GM12865 (cell line): ENCODE measurements around the gene CLEC3A.

ENCODE experiments used
- DNase-seq: peaks from one replicate; pipeline ENCODE4 v3.0.0; 2010; ENCODE audit warnings: low read depth
- H3K4me3 ChIP-seq: 2 replicates; pipeline ENCODE4 v1.5.1; 2011; ENCODE audit warnings: mild to moderate bottlenecking, low read depth, low read length, control low read depth
- CTCF ChIP-seq: IDR thresholded peaks from 2 replicates; pipeline ENCODE4 v1.5.1; 2011; ENCODE audit warnings: low read length, control low read depth, low read depth, inconsistent platforms; ENCODE audit not compliant: insufficient read depth; ENCODE audit errors: missing control alignments

CLEC3A gene

GRCh38 chr16:78001451-78002025, 20.8 kb upstream of the CLEC3A start:
- TF ChIP-seq CTCF, result no peak
- H3K4me3 ChIP-seq, result no peak overlapping the region
- no peak for DNase-seq

GRCh38 chr16:78002915-78003538, 19.3 kb upstream of the CLEC3A start:
- peak; percentile 91 for DNase-seq
- TF ChIP-seq CTCF, result peak; percentile 86
- H3K4me3 ChIP-seq, result no peak overlapping the region

GRCh38 chr16:78004517-78004916, 17.8 kb upstream of the CLEC3A start:
- H3K4me3 ChIP-seq, result no peak overlapping the region
- no peak for TF ChIP-seq CTCF
- DNase-seq, result no peak

DNA sequence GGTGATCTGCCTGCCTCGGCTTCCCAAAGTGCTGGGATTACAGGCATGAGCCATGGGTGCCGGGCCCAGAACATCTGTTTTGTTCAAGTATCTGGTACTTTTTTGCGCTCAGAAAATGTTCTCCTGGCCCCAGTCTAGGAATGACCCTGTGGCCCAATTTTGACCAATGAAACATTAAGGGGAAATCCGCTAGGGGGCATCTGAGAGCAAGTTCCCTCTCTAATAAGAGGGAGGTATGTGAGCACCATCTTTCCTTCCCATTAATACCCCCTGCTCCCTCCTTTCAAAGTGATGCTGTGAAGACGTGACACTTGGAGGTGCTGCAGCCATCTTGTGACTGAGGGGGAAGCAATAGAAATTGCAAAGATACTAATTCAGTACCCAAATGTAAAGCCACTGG, 16.5 kb upstream of the CLEC3A start:
- no peak overlapping the region for H3K4me3 ChIP-seq
- peak; percentile 21 for DNase-seq
- peak; percentile 47 for TF ChIP-seq CTCF

- TF ChIP-seq CTCF, result no peak
- no peak overlapping the region for H3K4me3 ChIP-seq
- DNase-seq, result no peak
Measured at GRCh38 chr16:78007121-78007520, 15.2 kb upstream of the CLEC3A start.

- no peak overlapping the region for H3K4me3 ChIP-seq
- DNase-seq, result no peak
- TF ChIP-seq CTCF, result no peak
Measured at GRCh38 chr16:78024159-78024558, 1.8 kb downstream of the CLEC3A start.

GRCh38 chr16:78025631-78026030, 3.3 kb downstream of the CLEC3A start:
- DNase-seq, result no peak
- H3K4me3 ChIP-seq, result no peak overlapping the region
- no peak for TF ChIP-seq CTCF
